Fibroblast of gingiva (primary cell): ENCODE data around the gene AGPAT4.
"Not testable (repeated sequence)": the region's sequence is repeated elsewhere in the genome, so short reads cannot be mapped to it uniquely, and the experiment has no call there.

Source experiments
- DNase-seq: peaks from one replicate; pipeline ENCODE4 v3.0.0-alpha.2; 2011; ENCODE audit warnings: low read depth

AGPAT4 gene

GRCh38 chr6:161138543-161139303 is 135.1 kb downstream of the AGPAT4 start:
- no peak for DNase-seq

GRCh38 chr6:161137839-161138542 is 135.9 kb downstream of the AGPAT4 start:
- no peak for DNase-seq

GRCh38 chr6:161137320-161137719 is 136.5 kb downstream of the AGPAT4 start:
- no peak for DNase-seq

DNA sequence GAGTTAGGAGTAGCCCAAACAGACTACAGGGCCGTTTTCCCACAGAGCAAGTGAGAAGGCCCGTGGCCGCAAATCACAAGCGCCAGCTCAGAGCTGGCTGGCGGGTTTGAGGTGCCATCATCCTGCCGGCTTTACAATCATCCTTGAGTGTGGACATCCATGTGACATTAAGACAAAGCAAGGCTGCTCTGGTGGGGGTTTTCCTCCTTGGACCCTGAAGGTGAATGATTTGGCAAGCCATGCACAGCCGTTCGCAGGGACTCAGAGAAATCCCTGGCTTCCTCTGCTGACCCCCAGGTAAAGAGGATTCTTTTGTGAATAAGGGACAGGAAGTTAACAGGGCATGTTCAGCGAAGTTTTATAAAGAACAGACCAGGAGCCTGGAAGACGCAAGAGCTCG is 137.2 kb downstream of the AGPAT4 start:
- DNase-seq, result no peak

DNA sequence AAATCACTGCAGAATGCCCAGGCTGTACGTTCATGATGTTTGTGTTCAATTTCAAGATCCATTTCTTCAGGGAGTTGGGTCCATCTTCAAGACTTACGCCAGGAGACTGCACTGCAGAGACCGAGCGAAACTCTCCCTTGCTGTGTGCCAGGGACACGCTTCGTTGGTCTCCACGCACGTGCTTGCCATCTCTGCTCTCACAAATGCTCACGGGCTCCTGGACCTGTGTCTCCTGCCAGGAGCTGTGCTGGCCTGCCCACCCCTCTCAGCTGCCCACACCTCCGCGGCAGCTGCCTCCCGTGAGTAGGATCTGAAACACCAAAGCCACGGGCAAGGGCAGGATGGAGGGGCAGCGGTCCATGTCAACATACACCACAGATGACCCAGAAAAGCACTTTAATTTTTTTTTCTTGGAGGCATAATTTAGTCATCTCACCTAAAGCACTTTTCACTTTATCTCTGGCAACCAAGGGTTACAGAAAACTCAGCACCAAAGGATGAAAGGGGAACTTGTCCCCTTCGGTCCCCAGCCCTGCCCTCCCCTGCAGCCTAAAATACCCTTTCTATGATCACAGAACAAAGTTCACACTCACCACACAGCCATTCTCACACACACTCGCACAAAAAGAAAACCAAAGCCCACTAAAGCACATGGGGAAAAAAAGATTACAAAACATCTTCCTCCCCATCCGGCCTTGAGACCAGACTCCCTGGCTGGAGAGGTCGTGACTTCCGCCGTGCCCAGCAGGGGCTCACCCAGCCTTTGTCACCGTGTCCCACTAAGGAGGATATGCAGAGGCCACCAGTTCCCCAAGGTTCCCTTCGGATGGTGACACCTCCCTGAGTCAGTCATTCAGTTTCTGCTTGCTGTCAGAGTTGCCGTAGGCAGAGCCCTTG is 137.9 kb downstream of the AGPAT4 start:
- DNase-seq, result no peak

- no peak for DNase-seq
Measured at GRCh38 chr6:161134550-161135298, 139.1 kb downstream of the AGPAT4 start.

GRCh38 chr6:161133963-161134362 is 139.9 kb downstream of the AGPAT4 start:
- no peak for DNase-seq

GRCh38 chr6:161132384-161132783 is 141.5 kb downstream of the AGPAT4 start:
- no peak for DNase-seq

GRCh38 chr6:161130967-161131766 is 142.7 kb downstream of the AGPAT4 start:
- DNase-seq, result no peak

DNA sequence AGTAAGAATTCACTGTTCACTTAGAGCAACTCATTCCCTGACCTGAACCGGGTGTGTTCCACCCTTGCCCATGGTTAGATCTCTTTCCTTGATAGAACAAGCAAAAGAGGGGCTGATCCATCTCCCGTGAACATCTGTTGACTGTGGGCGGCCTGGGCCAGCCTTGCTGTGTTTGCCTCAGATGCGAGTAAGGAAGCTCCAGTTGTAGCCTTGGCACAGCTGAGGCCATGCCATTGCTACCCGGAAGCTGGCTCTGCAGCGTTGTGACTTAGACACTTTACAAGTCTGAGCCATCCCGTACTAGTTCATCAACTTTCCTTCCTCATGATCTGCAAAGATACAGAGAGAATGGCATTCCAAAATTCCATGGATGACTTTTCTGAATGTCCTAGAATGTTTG is 143.3 kb downstream of the AGPAT4 start:
- no peak for DNase-seq

DNA sequence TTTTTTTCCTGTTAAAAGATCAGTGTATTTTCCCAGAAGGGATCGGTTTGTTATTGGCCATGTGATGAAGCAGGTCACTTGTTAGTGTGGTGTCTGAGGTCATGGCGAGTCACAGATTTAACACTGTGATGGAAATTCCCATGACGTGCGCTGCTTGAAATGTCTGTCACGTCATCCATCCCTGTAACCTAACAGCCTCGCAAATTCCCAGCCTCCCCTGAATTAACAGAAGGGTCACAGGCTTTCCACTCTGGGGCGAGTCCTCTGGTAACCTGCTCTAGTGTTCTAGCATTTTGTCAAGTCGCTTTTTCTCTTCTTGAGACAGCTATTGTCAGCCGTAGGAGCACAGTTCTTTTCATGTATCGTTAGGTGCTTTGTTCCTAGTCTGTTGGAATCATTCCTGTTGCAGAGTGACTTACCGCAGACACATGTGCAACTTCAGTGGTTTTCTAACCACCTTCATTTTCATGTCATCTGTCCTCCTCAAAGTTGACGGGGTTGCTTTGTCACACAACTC is 145.1 kb downstream of the AGPAT4 start:
- no peak for DNase-seq

- no peak for DNase-seq
Measured at GRCh38 chr6:161128230-161128629, 145.6 kb downstream of the AGPAT4 start.

DNA sequence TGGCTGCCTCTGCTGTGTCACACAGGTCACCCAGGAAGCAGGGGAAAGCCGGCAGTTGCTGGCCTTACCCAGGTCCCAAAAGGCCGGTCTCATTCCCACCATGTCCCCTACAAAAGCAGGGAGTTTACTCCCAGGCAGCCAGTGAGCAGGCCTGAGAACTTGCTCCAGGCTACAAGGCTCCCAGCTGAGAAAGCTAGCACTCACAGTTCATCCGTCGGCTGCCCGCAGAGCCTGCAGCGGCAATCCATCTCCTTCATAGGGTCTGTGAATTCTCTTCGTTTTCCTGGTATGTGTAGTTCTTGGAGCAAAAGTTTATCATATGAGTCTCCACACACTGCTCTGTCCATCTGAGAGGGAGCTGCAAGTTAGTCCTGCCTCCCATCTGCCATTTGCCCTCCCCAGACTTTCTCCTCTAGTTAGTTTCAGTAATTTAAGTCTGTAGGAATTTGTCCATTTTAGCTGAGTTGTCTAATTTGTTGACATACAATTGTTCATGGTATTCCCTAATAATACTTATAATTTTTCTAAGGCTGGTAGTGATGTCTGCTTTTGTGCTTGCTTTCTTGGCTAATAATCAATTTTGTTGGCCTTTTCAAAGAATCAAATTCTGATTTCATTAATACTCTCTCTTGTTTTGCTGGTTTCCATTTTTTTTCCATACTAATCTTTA is 146.7 kb downstream of the AGPAT4 start:
- no peak for DNase-seq

- DNase-seq, result no peak
Measured at GRCh38 chr6:161125591-161125990, 148.3 kb downstream of the AGPAT4 start.

- not testable (repeated sequence) for DNase-seq
Measured at GRCh38 chr6:161123319-161123718, 150.5 kb downstream of the AGPAT4 start.

- no peak for DNase-seq
Measured at GRCh38 chr6:161117942-161118341, 155.9 kb downstream of the AGPAT4 start.

- DNase-seq, result no peak
Measured at GRCh38 chr6:161117308-161117707, 156.6 kb downstream of the AGPAT4 start.

GRCh38 chr6:161116554-161116953 is 157.3 kb downstream of the AGPAT4 start:
- no peak for DNase-seq

- DNase-seq, result no peak
Measured at GRCh38 chr6:161115468-161115867, 158.4 kb downstream of the AGPAT4 start.

GRCh38 chr6:161111261-161111660 is 162.6 kb downstream of the AGPAT4 start:
- no peak for DNase-seq
